Hindlimb muscle (tissue), 1 donor: ENCODE data around the gene ANP32A. TPM values are rescaled to one million over a fixed set of nuclear protein-coding genes. Genes with fewer than 3 reads are reported as not detected.
"Not testable (repeated sequence)": the region's sequence is repeated elsewhere in the genome, so short reads cannot be mapped to it uniquely, and the experiment has no call there.

ENCODE experiments used
- DNase-seq: peaks from one replicate; pipeline ENCODE4 v3.0.0-alpha.2; 2013
- polyA plus RNA-seq: library from polyadenylated mRNA; unstranded; fragments of 120-200 nt; gene quantifications from one replicate; pipeline ENCODE4 v1.2.1, GENCODE V29; 2013; ENCODE audit not compliant: insufficient read length

ANP32A gene
- polyA plus RNA-seq, 1 donor, result 158 TPM

- DNase-seq, result no peak
Measured at GRCh38 chr15:68781766-68782588, 38.7 kb downstream of the ANP32A start.

- DNase-seq, result no peak
Measured at GRCh38 chr15:68781217-68781616, 39.5 kb downstream of the ANP32A start.

GRCh38 chr15:68778876-68779275 is 41.8 kb downstream of the ANP32A start:
- DNase-seq, result no peak

- DNase-seq, result no peak
Measured at GRCh38 chr15:68776477-68777270, 44.0 kb downstream of the ANP32A start.

- DNase-seq, result peak; percentile 78
Measured at GRCh38 chr15:68775671-68776476, 44.8 kb downstream of the ANP32A start.

GRCh38 chr15:68775236-68775577 is 45.5 kb downstream of the ANP32A start:
- no peak for DNase-seq

DNA sequence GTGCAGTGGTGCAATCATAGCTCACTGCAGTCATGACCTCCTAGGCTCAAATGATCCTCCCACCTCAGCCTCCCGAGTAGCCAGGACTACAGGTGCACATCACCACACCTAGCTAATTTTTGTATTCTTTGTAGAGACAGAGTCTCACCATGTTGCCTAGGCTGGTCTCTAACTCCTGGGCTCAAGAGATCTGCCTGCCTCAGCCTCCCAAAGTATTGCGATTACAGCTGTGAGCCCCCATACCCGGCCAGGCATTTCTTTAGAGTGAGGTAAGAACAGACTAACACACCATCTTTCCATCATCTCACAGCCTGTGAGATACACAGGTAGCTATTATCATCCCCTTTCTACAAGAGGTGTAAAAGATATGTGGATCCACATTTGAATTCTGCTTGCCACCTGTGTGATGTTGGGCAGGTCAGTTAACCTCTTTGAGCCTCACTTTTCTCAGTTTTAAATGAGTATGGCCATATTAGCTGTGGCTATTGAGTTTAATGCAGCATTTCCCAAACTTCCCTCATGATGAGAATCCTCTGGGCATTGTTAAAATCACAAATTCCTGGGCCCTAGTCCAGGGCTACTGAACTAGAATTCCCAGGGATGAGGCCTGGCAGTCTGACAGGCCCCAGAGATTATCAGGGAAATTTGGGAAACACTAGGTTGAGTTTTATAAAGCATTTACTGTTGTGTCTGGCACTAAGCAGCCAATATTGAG is 46.0 kb downstream of the ANP32A start:
- DNase-seq, result no peak

DNA sequence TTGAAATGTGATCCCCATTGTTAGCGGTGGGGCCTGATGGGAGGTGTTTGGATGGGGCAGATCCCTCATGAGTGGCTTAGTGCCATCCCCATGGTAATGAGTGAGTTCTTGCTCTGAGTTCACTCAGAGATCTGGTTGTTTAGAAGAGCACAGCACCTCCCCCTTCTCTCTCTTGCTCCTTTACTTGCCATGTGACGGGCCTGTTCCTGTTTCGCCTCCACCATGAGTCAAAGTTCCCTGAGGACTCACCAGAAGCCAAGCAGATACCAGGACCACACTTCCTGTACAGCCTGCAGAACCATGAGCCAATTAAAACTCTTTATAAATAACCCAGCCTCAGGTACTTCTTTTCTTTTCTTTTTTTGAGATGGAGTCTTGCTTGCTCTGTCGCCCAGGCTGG is 46.6 kb downstream of the ANP32A start:
- no peak for DNase-seq

GRCh38 chr15:68773036-68773435 is 47.7 kb downstream of the ANP32A start:
- DNase-seq, result no peak

GRCh38 chr15:68770216-68770615 is 50.5 kb downstream of the ANP32A start:
- no peak for DNase-seq

- DNase-seq, result no peak
Measured at GRCh38 chr15:68769702-68770101, 51.0 kb downstream of the ANP32A start.

DNA sequence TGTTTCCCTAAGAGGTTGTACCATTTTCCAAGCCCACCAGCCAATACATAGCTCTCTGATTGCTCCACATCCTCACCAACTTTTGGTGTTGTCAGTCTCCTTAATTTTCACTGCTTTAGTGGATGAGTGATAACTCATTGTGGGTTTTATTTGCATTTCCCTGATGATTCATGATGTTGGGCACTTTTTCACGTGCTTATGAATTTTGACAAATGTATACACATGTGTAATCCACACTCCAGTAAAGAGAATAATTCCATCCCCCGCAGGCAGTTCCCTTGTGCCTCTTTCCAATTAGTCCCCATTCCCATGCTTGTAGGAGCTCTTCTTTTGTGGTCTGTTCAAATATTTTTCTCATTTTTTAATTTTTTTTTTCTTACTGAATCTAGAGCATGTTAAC is 52.4 kb downstream of the ANP32A start:
- no peak for DNase-seq

- DNase-seq, result no peak
Measured at GRCh38 chr15:68767833-68768232, 52.9 kb downstream of the ANP32A start.

GRCh38 chr15:68765602-68766368 is 54.9 kb downstream of the ANP32A start:
- DNase-seq, result peak; percentile 38

- no peak for DNase-seq
Measured at GRCh38 chr15:68764090-68764489, 56.6 kb downstream of the ANP32A start.

DNA sequence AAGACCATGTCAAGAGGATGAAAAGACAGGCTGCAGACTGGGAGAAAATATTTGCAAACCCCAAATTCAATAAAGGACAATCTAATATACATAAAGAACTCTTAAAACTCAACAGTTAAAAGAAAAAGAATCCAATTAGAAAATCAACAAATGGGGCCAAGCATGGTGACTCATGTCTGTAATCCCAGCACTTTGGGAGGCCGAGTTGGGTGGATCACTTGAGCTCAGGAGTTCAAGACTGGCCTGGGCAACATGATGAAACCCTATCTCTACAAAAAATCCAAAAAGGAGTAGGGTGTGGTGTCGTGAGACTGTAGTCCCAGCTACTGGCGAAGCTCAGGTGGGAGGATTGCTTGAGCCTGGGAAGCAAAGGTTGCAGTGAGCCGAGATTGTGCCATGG is 57.6 kb downstream of the ANP32A start:
- no peak for DNase-seq

DNA sequence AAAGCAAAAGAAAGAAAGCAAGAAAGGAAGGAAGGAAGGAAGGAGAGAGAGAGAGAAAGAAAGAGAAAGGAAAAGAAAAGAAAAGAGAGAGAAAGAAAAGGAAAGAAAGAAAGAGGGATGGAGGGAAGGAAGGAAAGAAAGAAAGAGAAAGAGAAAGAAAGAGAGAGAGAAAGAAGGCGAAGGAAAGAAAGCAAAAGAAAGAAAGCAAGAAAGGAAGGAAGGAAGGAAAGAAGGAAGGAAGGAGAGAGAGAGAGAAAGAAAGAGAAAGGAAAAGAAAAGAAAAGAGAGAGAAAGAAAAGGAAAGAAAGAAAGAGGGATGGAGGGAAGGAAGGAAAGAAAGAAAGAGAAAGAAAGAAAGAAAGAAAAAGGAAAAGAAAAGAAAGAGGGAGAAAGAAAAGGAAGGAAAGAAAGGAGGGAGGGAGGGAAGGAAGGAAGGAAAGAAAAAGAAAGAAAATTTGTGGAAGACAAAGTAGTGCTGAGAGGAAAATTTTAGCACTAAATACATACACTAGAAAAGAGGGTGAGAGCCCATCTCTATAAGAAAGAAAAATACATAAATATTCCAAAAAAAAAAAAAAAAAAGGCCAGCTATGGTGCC is 60.6 kb downstream of the ANP32A start:
- not testable (repeated sequence) for DNase-seq

- DNase-seq, result no peak
Measured at GRCh38 chr15:68755731-68756130, 65.0 kb downstream of the ANP32A start.

GRCh38 chr15:68751622-68752021 is 69.1 kb downstream of the ANP32A start:
- DNase-seq, result no peak

GRCh38 chr15:68749793-68750192 is 70.9 kb downstream of the ANP32A start:
- peak; percentile 61 for DNase-seq

GRCh38 chr15:68749365-68749764 is 71.3 kb downstream of the ANP32A start:
- no peak for DNase-seq
